WTC11 (cell line): ENCODE results near the gene PCBP3. TPM values are rescaled to one million over a fixed set of nuclear protein-coding genes. Genes with fewer than 3 reads are reported as not detected.

Experiments used
- ATAC-seq: fragments of 200-7000 bp; cut with Tn5 transposase; 2 replicates; pipeline ENCODE4 v1.10.0; 2021; ENCODE audit warnings: mild to moderate bottlenecking, moderate library complexity
- CTCF ChIA-PET: fragments of 300-600 bp; sonication (Branson Sonifier 250); formaldehyde crosslinking; loops from one replicate; lab custom pipeline; 2021; ENCODE audit warnings: antibody characterized with exemption; lab: Charles Lee
- POLR2A ChIA-PET: fragments of 350-600 bp; sonication (Branson Sonifier 250); formaldehyde crosslinking; loops from one replicate; lab custom pipeline; 2021; ENCODE audit warnings: antibody characterized with exemption; lab: Charles Lee
- DNase-seq: peaks from one replicate; pipeline ENCODE4 v3.0.0; 2021; ENCODE audit warnings: low spot score
- H3K27ac Mint-ChIP-seq: 2 replicates; pipeline ENCODE4 v1.8.0; 2021; ENCODE audit warnings: mixed read lengths
- H3K27me3 Mint-ChIP-seq: 2 replicates; pipeline ENCODE4 v1.8.0; 2021; ENCODE audit warnings: low read depth, mild to moderate bottlenecking, moderate library complexity, mixed read lengths
- H3K36me3 Mint-ChIP-seq: 2 replicates; pipeline ENCODE4 v1.8.0; 2021; ENCODE audit warnings: mixed read lengths
- H3K4me1 Mint-ChIP-seq: 2 replicates; pipeline ENCODE4 v1.8.0; 2022; ENCODE audit warnings: mixed read lengths
- H3K4me3 Mint-ChIP-seq: 2 replicates; pipeline ENCODE4 v1.8.0; 2021; ENCODE audit warnings: mild to moderate bottlenecking, moderate library complexity, mixed read lengths
- H3K9me3 Mint-ChIP-seq: 2 replicates; pipeline ENCODE4 v1.8.0; 2021; ENCODE audit warnings: mixed read lengths
- IRF1 ChIP-seq: sonication (generic); formaldehyde crosslinking; IDR thresholded peaks from 2 replicates; pipeline ENCODE4 v1.8.0; 2023; ENCODE audit warnings: missing genetic modification reagents
- MYBL2 ChIP-seq: sonication (generic); formaldehyde crosslinking; IDR thresholded peaks from 2 replicates; pipeline ENCODE4 v1.8.1; 2023; ENCODE audit warnings: mild to moderate bottlenecking, moderate library complexity, missing genetic modification reagents
- NFE2L1 ChIP-seq: sonication (generic); formaldehyde crosslinking; IDR thresholded peaks from 2 replicates; pipeline ENCODE4 v1.8.1; 2023; ENCODE audit warnings: missing genetic modification reagents
- NR3C1 ChIP-seq: sonication (generic); formaldehyde crosslinking; conservative IDR thresholded peaks from 2 replicates; pipeline ENCODE4 v1.8.1; 2023; ENCODE audit warnings: low read depth, mild to moderate bottlenecking, missing genetic modification reagents
- RELA ChIP-seq: sonication (generic); formaldehyde crosslinking; IDR thresholded peaks from 2 replicates; pipeline ENCODE4 v1.8.1; 2022; ENCODE audit warnings: missing genetic modification reagents, mild to moderate bottlenecking, borderline replicate concordance
- TEAD1 ChIP-seq: sonication (generic); formaldehyde crosslinking; IDR thresholded peaks from 2 replicates; pipeline ENCODE4 v1.8.0; 2022; ENCODE audit warnings: mild to moderate bottlenecking, missing genetic modification reagents
- TEAD4 ChIP-seq: sonication (generic); formaldehyde crosslinking; IDR thresholded peaks from 2 replicates; pipeline ENCODE4 v1.8.0; 2022; ENCODE audit warnings: mild to moderate bottlenecking, missing genetic modification reagents
- TP53 ChIP-seq: sonication (generic); formaldehyde crosslinking; IDR thresholded peaks from 2 replicates; pipeline ENCODE4 v1.8.1; 2023; ENCODE audit warnings: mild to moderate bottlenecking, missing genetic modification reagents
- ZBTB21 ChIP-seq: sonication (generic); formaldehyde crosslinking; IDR thresholded peaks from 2 replicates; pipeline ENCODE4 v1.8.1; 2023; ENCODE audit warnings: mild to moderate bottlenecking, missing genetic modification reagents, borderline replicate concordance
- ZNF219 ChIP-seq: sonication (generic); formaldehyde crosslinking; IDR thresholded peaks from 2 replicates; pipeline ENCODE4 v1.8.0; 2023; ENCODE audit warnings: missing genetic modification reagents, mild to moderate bottlenecking, borderline replicate concordance
- ZNF396 ChIP-seq: fragments of 250-450 bp; sonication (Bioruptor Pico); IDR thresholded peaks from 2 replicates; pipeline ENCODE4 v1.8.0; 2021; ENCODE audit warnings: mild to moderate bottlenecking, moderate library complexity, borderline replicate concordance
- ZNF671 ChIP-seq: fragments of 250-450 bp; sonication (Bioruptor Pico); IDR thresholded peaks from 2 replicates; pipeline ENCODE4 v1.8.0; 2021; ENCODE audit warnings: mild to moderate bottlenecking
- total RNA-seq: library from RNA; stranded (reverse); gene quantifications from 3 replicates; pipeline ENCODE4 v1.2.3, GENCODE V29; 2021
- TF ChIP-seq, protein P1 (sequence below): sonication (generic); formaldehyde crosslinking; IDR thresholded peaks from 2 replicates; pipeline ENCODE4 v1.8.1; 2023; ENCODE audit warnings: mild to moderate bottlenecking, missing genetic modification reagents, borderline replicate concordance
- TF ChIP-seq, protein P2 (sequence below): sonication (generic); formaldehyde crosslinking; IDR thresholded peaks from 2 replicates; pipeline ENCODE4 v1.8.1; 2022; ENCODE audit warnings: low read depth, mild to moderate bottlenecking, moderate library complexity, missing genetic modification reagents, borderline replicate concordance
- TF ChIP-seq, protein P3 (sequence below): fragments of 250-450 bp; sonication (Bioruptor Pico); IDR thresholded peaks from 2 replicates; pipeline ENCODE4 v2.1.2; 2022; ENCODE audit warnings: mild to moderate bottlenecking, moderate library complexity
- TF ChIP-seq, protein P4 (sequence below): sonication (generic); formaldehyde crosslinking; IDR thresholded peaks from 2 replicates; pipeline ENCODE4 v1.8.1; 2023; ENCODE audit warnings: mild to moderate bottlenecking, moderate library complexity, missing genetic modification reagents

The PCBP3 gene
- total RNA-seq, 1 experiment from 2014 or later, result 8.5 TPM

- CTCF ChIA-PET, result interaction anchor here (1.4 kb wide), 1 partner anchor 11 kb away, joined by 6 read pairs; no protein-coding TSS in a partner anchor
- Mint-ChIP-seq H3K36me3 (no peaks in the 10 kb centered on the region), H3K27ac (no peak overlapping the region), H3K4me3 (no peak overlapping the region), H3K27me3 (no peaks in the 10 kb centered on the region), H3K9me3 (no peaks in the 10 kb centered on the region), H3K4me1 (no peaks in the 10 kb centered on the region)
- ATAC-seq (no peak), DNase-seq (no peak)
- POLR2A ChIA-PET, result no interaction called here
- TF ChIP-seq, protein P1, sequence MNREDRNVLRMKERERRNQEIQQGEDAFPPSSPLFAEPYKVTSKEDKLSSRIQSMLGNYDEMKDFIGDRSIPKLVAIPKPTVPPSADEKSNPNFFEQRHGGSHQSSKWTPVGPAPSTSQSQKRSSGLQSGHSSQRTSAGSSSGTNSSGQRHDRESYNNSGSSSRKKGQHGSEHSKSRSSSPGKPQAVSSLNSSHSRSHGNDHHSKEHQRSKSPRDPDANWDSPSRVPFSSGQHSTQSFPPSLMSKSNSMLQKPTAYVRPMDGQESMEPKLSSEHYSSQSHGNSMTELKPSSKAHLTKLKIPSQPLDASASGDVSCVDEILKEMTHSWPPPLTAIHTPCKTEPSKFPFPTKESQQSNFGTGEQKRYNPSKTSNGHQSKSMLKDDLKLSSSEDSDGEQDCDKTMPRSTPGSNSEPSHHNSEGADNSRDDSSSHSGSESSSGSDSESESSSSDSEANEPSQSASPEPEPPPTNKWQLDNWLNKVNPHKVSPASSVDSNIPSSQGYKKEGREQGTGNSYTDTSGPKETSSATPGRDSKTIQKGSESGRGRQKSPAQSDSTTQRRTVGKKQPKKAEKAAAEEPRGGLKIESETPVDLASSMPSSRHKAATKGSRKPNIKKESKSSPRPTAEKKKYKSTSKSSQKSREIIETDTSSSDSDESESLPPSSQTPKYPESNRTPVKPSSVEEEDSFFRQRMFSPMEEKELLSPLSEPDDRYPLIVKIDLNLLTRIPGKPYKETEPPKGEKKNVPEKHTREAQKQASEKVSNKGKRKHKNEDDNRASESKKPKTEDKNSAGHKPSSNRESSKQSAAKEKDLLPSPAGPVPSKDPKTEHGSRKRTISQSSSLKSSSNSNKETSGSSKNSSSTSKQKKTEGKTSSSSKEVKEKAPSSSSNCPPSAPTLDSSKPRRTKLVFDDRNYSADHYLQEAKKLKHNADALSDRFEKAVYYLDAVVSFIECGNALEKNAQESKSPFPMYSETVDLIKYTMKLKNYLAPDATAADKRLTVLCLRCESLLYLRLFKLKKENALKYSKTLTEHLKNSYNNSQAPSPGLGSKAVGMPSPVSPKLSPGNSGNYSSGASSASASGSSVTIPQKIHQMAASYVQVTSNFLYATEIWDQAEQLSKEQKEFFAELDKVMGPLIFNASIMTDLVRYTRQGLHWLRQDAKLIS (CRISPR knock-in tag), result no peak
- TF ChIP-seq ZNF219 (CRISPR knock-in tag) (no peak), NFE2L1 (CRISPR knock-in tag) (no peak), TP53 (CRISPR knock-in tag) (no peak), MYBL2 (no peak), ZBTB21 (CRISPR knock-in tag) (no peak), RELA (CRISPR knock-in tag) (no peak), ZNF671 (CRISPR knock-in tag) (no peak), TEAD4 (CRISPR knock-in tag) (no peak), IRF1 (CRISPR knock-in tag) (no peak), NR3C1 (CRISPR knock-in tag) (no peak), ZNF396 (CRISPR knock-in tag) (no peak), TEAD1 (CRISPR knock-in tag) (no peak)
- TF ChIP-seq, protein P2, sequence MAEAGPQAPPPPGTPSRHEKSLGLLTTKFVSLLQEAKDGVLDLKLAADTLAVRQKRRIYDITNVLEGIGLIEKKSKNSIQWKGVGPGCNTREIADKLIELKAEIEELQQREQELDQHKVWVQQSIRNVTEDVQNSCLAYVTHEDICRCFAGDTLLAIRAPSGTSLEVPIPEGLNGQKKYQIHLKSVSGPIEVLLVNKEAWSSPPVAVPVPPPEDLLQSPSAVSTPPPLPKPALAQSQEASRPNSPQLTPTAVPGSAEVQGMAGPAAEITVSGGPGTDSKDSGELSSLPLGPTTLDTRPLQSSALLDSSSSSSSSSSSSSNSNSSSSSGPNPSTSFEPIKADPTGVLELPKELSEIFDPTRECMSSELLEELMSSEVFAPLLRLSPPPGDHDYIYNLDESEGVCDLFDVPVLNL (CRISPR knock-in tag), result no peak
- TF ChIP-seq, protein P3, sequence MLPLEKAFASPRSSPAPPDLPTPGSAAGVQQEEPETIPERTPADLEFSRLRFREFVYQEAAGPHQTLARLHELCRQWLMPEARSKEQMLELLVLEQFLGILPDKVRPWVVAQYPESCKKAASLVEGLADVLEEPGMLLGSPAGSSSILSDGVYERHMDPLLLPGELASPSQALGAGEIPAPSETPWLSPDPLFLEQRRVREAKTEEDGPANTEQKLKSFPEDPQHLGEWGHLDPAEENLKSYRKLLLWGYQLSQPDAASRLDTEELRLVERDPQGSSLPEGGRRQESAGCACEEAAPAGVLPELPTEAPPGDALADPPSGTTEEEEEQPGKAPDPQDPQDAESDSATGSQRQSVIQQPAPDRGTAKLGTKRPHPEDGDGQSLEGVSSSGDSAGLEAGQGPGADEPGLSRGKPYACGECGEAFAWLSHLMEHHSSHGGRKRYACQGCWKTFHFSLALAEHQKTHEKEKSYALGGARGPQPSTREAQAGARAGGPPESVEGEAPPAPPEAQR, result no peak
- TF ChIP-seq, protein P4, sequence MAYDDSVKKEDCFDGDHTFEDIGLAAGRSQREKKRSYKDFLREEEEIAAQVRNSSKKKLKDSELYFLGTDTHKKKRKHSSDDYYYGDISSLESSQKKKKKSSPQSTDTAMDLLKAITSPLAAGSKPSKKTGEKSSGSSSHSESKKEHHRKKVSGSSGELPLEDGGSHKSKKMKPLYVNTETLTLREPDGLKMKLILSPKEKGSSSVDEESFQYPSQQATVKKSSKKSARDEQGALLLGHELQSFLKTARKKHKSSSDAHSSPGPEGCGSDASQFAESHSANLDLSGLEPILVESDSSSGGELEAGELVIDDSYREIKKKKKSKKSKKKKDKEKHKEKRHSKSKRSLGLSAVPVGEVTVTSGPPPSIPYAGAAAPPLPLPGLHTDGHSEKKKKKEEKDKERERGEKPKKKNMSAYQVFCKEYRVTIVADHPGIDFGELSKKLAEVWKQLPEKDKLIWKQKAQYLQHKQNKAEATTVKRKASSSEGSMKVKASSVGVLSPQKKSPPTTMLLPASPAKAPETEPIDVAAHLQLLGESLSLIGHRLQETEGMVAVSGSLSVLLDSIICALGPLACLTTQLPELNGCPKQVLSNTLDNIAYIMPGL (CRISPR knock-in tag), result no peak
- TF ChIP-seq, all 79 proteins: peak for 0
Measured at GRCh38 chr21:45911806-45912325, 268.3 kb downstream of the PCBP3 start.
